Measurements from ENCODE around the gene TEAD2.

GRCh38 chr19:49333811-49334288 lies 28.4 kb downstream of the TEAD2 start:
- TF ChIP-seq GATA2 (IDR thresholded peaks at IDR 0.05; ENCODE audit: low read depth, low read length): no peak
- no peak for TF ChIP-seq GATA3 (IDR thresholded peaks at IDR 0.05; ENCODE audit: low read depth, low read length)
